HPDE6-E6E7 (cell line): ENCODE data around the gene TMEM145.

Experiments
- DNase-seq: peaks from one replicate; pipeline ENCODE4 v3.0.0; 2011; ENCODE audit warnings: missing footprints; ENCODE audit errors: extremely low spot score

TMEM145 gene

DNA sequence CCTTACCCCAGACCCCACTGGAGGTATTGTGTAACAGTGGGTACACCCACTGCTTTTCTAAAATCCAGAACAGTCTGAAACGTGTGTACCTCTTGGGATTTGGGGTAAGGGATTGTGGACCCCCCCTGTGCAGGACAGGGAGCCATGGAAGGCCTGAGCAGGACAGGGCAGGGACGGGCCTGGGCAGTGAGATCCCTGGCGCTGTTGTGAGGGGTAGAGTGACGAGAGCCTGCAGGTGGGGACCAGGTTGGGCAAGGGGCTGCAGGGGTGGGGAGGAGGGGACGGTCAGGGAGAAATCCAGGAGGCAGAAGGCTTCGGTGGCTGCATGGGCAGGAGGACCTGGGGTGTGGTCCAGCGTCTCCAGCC, 48.4 kb downstream of the TMEM145 start:
- no peak for DNase-seq

DNA sequence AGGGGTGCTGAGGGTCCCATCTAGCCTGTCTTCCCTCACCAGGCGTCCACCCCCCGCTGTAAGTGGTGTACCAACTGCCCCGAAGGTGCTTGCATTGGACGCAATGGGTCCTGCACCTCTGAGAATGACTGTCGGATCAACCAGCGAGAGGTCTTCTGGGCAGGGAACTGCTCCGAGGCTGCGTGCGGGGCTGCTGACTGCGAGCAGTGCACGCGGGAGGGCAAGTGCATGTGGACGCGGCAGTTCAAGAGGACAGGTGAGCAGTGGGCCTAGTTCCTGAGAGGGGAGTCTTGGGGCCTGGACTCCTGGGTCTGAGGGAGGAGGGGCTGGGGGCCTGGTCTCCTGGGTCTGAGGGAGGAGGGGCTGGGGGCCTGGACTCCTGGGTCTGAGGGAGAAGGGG, 49.2 kb downstream of the TMEM145 start:
- no peak for DNase-seq

DNA sequence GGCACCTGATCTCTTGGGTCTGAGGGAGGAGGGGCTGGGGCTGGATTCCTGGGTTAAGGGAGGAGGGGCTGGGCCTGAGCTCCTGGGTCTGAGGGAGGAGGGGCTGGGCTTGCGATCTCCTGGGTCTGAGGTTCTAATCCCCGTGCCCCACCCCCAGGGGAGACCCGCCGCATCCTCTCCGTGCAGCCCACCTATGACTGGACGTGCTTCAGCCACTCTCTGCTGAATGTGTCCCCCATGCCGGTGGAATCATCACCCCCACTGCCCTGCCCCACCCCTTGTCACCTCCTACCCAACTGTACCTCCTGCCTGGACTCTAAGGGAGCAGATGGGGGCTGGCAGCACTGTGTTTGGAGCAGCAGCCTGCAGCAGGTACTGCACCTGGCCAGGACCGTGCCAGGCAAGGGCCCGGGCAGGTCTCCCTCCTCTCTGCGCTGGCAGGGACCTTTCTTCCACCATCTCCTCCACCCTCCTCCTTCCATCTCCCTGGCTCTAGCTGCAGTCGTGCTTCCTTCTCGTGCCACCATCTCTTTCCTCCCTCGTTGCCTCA, 49.9 kb downstream of the TMEM145 start:
- DNase-seq: no peak

DNA sequence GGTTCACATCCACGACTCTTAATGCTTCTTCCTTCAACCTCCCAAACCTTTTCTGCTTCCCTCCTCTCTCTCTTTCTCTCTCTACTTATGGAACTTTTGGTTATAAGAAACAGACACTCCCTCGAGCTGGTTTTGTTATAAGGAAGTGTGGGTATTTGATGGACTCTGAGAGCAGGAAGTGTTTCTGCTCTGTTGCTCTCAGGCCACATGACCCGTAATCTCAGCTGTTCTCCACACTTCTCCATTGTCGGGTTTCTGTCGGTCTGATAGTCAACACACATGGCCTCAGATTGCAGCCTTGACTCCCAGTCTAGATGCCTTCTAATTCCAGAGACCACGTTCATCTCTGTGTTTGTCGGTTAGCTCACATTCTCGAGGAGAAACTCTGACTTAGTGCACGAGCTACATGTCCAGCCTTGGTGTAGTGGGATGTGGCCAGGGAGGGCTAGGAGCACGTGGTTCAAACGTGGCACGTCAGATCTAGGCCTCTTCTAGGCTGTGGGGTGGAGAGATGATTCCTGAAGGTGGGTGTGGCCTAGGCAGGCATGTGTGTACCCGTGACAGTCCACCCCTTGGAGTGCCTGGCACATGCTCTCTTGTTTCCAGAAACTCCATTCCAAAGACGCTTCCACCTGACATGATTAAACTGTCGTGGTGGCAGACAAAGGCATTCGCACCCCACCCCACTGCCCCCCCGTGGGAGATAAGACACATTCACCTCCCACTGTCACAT, 50.7 kb downstream of the TMEM145 start:
- DNase-seq: no peak

DNA sequence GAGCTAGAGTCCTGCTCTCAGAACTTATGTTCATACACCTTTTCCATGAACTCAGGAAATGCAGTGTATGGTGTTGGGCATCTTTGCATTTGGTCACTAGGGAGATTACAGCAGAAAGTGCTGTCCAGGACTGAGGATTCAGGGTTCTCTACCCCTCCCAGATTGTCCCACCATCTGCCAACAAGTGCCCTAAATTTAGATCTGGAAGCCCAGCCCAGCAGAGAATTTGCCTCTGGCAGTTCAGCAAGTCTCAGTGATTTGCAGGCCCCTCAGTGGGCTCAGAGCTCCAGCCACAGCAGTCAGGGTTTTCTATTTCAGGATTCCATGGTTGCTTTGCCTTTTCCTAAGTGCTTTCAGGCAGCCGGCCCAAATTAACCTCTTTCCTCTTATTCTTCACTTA, 53.6 kb downstream of the TMEM145 start:
- DNase-seq: no peak

DNA sequence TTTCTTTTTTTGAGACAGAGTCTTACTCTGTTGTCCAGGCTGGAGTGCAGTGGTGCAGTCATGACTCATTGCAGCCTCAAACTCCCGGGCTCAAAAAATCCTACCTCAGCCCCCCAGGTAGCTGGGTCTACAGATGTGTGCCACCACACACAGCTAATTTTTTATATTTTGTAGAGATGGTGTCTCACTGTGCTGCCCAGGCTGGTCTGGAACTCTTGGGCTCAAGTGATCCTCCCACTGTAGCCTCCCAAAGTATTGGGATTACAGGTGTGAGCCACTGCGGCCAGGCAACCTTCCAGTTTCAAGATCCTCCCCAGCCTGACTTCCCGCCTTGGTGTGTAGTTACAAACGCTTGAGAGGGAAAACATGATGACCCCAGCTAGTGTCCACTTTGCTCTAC, 54.8 kb downstream of the TMEM145 start:
- no peak for DNase-seq

DNA sequence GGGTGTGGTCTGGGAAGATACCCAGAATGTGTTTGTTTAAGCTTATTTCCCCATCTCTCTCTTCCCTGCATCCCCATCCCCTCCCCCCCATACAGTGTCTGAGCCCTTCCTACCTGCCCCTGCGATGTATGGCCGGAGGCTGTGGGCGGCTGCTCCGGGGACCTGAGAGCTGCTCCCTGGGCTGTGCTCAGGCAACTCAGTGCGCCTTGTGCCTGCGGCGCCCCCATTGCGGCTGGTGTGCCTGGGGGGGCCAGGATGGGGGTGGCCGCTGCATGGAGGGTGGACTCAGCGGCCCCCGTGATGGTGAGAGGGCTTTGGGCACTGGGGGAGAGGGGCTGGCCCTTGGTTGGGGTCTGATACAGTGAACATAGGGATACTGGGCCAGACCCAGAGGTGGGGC, 55.3 kb downstream of the TMEM145 start:
- DNase-seq: no peak

DNA sequence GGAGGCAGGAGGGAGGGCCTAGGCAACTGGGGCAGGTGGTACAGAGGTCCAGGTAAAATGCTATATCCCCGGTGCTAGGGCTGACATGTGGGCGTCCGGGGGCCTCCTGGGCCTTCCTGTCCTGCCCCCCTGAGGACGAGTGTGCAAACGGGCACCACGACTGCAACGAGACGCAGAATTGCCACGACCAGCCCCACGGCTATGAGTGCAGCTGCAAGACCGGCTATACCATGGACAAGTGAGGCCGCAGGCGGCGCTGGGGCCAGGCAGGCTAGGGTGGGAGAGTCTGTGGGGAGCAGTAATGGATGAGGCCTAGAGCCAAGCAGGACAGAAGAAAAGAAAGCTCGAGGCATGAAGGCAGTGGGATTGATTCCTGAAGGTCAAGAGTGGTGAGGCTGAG, 55.7 kb downstream of the TMEM145 start:
- DNase-seq: no peak

DNA sequence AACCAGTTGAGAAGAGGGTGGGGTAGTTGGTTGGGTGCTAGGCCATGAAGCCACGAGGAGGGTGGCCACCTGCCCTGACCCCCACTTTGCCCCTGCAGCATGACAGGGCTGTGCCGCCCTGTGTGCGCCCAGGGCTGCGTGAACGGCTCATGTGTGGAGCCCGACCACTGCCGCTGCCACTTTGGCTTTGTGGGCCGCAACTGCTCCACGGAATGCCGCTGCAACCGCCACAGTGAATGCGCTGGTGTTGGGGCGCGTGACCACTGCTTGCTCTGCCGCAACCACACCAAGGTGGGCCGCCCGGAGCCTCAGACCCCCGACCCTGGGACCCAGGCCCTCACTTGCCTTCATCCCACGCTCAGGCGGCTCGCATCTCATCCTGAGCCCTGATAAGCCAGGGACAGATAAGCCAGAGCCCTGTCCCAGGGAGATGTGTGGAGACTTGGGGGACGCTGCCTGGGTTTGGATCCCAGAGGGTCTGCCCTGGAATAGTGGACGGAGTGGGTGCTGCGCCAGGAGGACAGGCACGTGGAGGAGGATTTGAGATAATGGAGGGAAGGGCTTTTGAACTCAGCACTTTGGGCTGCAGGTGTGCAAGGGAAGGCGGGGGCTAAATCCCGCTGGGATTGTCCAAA, 56.4 kb downstream of the TMEM145 start:
- DNase-seq: no peak

DNA sequence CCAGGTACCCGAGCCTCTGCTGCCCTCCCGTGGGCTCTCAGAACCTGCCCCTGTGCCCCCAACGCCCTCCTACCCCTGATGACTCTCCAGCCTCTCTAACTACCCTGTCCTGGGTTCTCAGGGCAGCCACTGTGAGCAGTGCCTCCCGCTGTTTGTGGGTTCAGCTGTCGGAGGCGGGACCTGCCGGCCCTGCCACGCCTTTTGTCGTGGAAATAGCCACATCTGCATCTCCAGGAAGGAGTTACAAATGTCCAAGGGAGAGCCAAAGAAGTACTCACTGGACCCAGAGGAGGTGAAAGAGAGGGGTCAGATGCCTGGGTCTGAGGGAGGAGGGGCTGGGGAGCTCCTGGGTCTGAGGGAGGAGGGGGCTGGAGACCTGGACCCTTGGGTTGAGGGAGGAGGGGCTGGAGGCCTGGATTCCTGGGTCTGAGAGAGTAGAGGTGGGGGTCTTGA, 57.0 kb downstream of the TMEM145 start:
- no peak for DNase-seq

DNA sequence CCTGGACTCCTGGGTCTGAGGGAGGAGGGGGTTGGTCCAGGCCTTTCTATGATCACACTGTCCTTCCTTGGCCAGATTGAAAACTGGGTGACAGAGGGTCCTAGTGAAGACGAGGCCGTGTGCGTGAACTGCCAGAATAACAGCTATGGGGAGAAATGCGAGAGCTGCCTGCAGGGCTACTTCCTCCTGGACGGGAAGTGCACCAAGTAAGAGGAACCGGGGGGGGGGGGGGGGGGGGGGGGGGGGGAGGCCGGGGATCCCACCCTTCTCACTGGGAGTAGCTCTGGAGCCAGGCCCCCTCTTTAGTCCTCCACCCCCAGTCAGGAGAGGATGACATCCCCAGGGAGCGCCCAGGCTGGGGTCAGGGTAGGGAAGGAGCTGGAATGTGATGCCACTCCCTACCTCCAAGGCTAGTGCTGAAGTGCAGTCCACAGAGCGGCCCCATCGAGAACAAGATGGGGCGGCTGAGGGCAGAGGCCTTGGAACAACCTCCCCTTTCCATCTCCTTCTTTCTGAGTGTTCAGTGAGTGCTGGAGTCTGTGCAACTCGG, 57.6 kb downstream of the TMEM145 start:
- no peak for DNase-seq
